GM12878 (cell line): ENCODE data around the gene NCF2. TPM values are rescaled to one million over a fixed set of nuclear protein-coding genes. Genes with fewer than 3 reads are reported as not detected.

Experiments
- ATAC-seq: fragments of 200-7000 bp; cut with Tn5 transposase; 3 replicates; pipeline ENCODE4 v1.9.1; 2020; ENCODE audit warnings: mild to moderate bottlenecking, moderate library complexity
- Bru-seq: library from RNA; stranded (reverse); fragments of 400-500 nt; gene quantifications from one replicate; lab custom pipeline; 2021; lab: Mats Ljungman, UMichigan
- BruChase-seq, 2 experiments: library from RNA; stranded (reverse); fragments of 400-500 nt; gene quantifications; one replicate each; lab custom pipeline; 2021; lab: Mats Ljungman, UMichigan
- BruUV-seq: library from RNA; stranded (reverse); fragments of 400-500 nt; replicated peaks from 2 replicates; lab custom pipeline; 2021; lab: Mats Ljungman, UMichigan
- CTCF ChIA-PET: fragments of 300-600 bp; sonication (Branson Sonifier 250); formaldehyde crosslinking; extraction: SDS; loops from one replicate; lab custom pipeline; 2021; ENCODE audit warnings: inconsistent platforms; lab: Yijun Ruan, JAX
- POLR2A ChIA-PET: fragments of 350-600 bp; formaldehyde crosslinking; extraction: SDS; loops from one replicate; lab custom pipeline; 2021; ENCODE audit warnings: inconsistent platforms; lab: Charles Lee
- RAD21 ChIA-PET: fragments of 300-600 bp; sonication (Branson Sonifier 250); formaldehyde crosslinking; loops from one replicate; lab custom pipeline; 2023; ENCODE audit warnings: antibody characterized with exemption; ENCODE audit not compliant: unreplicated experiment; lab: Charles Lee
- SMC1A ChIA-PET: fragments of 300-600 bp; sonication (Branson Sonifier 250); formaldehyde crosslinking; loops from one replicate; lab custom pipeline; 2023; ENCODE audit not compliant: unreplicated experiment, uncharacterized antibody; lab: Charles Lee
- DNase-seq: peaks from one replicate; pipeline ENCODE4 v3.0.0-alpha.2; 2011; ENCODE audit warnings: low read depth, low spot score
- FAIRE-seq: peaks from 3 replicates; lab custom pipeline; 2011; peaks lifted over from hg19 to GRCh38; lab: Jason Lieb, UNC
- H2AFZ ChIP-seq: 2 replicates; pipeline ENCODE4 v1.6.0; 2011; ENCODE audit warnings: low read depth, low read length, control low read depth; ENCODE audit not compliant: control insufficient read depth
- H3K27ac ChIP-seq: 2 replicates; pipeline ENCODE4 v1.5.1; 2011; ENCODE audit warnings: control low read depth; ENCODE audit not compliant: control insufficient read depth, insufficient read depth
- H3K27me3 ChIP-seq, 2 experiments: replicated peaks in 1 of 2; 2 replicates each; pipeline versions ENCODE4 v1.6.0 to v1.6.1; 2011; ENCODE audit warnings: low read length in 1 of 2; ENCODE audit not compliant: control insufficient read depth in 2 of 2, insufficient read depth in 2 of 2
- H3K36me3 ChIP-seq, 2 experiments: 2 replicates each; pipeline ENCODE4 v1.5.1; 2011; ENCODE audit warnings: low read length in 1 of 2; ENCODE audit not compliant: control insufficient read depth in 2 of 2, insufficient read depth in 2 of 2
- H3K4me1 ChIP-seq: 2 replicates; pipeline ENCODE4 v1.6.1; 2011; ENCODE audit warnings: mild to moderate bottlenecking, low read length, moderate library complexity, mixed read lengths; ENCODE audit not compliant: control insufficient read depth, insufficient read depth
- H3K4me2 ChIP-seq: 2 replicates; pipeline ENCODE4 v1.6.0; 2011; ENCODE audit warnings: control low read depth; ENCODE audit not compliant: control insufficient read depth, insufficient read depth
- H3K4me3 ChIP-seq: fragments of 200-600 bp; sonication (generic); 2 replicates; pipeline ENCODE4 v1.5.1; 2016
- H3K79me2 ChIP-seq: 2 replicates; pipeline ENCODE4 v1.6.0; 2011; ENCODE audit warnings: low read length; ENCODE audit not compliant: control insufficient read depth, insufficient read depth
- H3K9ac ChIP-seq: 2 replicates; pipeline ENCODE4 v1.8.0; 2011; ENCODE audit warnings: low read length, control low read depth, mixed read lengths; ENCODE audit not compliant: control insufficient read depth, insufficient read depth
- H3K9me3 ChIP-seq: replicated peaks from 3 replicates; pipeline ENCODE4 v1.5.1; 2011; ENCODE audit warnings: mild to moderate bottlenecking, low read length; ENCODE audit not compliant: control insufficient read depth, insufficient read depth
- H4K20me1 ChIP-seq: 2 replicates; pipeline ENCODE4 v1.6.0; 2011; ENCODE audit not compliant: control insufficient read depth, insufficient read depth
- ATF3 ChIP-seq: IDR thresholded peaks from 2 replicates; pipeline ENCODE4 v1.6.1; 2011; ENCODE audit warnings: low read depth, mild to moderate bottlenecking, low read length, moderate library complexity, borderline replicate concordance; ENCODE audit errors: extremely low read depth
- ATF7 ChIP-seq: fragments of 450-650 bp; IDR thresholded peaks from 2 replicates; pipeline ENCODE4 v1.6.1; 2016; ENCODE audit warnings: low read depth, mild to moderate bottlenecking
- CBX3 ChIP-seq: fragments of 200-600 bp; sonication (generic); IDR thresholded peaks from 2 replicates; pipeline ENCODE4 v1.6.1; 2016; ENCODE audit warnings: low read depth, borderline replicate concordance
- IRF3 ChIP-seq: fragments of 450-650 bp; IDR thresholded peaks from 2 replicates; pipeline ENCODE4 v1.6.1; 2014; ENCODE audit warnings: mild to moderate bottlenecking
- MTA2 ChIP-seq: fragments of 450-650 bp; IDR thresholded peaks from 2 replicates; pipeline ENCODE4 v1.6.1; 2016; ENCODE audit warnings: low read depth, mild to moderate bottlenecking, moderate library complexity
- NBN ChIP-seq: fragments of 450-650 bp; IDR thresholded peaks from 2 replicates; pipeline ENCODE4 v1.6.1; 2016
- NR2C1 ChIP-seq: fragments of 450-650 bp; IDR thresholded peaks from 2 replicates; pipeline ENCODE4 v1.6.1; 2017; ENCODE audit warnings: antibody characterized with exemption, mild to moderate bottlenecking, moderate library complexity
- RBBP5 ChIP-seq: fragments of 200-600 bp; sonication (generic); conservative IDR thresholded peaks from 2 replicates; pipeline ENCODE4 v1.6.1; 2016
- SMAD1 ChIP-seq: fragments of 450-650 bp; IDR thresholded peaks from 2 replicates; pipeline ENCODE4 v1.6.1; 2018; ENCODE audit warnings: mild to moderate bottlenecking, low read depth; ENCODE audit not compliant: partially characterized antibody
- YY1 ChIP-seq: IDR thresholded peaks from 2 replicates; pipeline ENCODE4 v1.6.1; 2011; ENCODE audit warnings: low read depth, mild to moderate bottlenecking, low read length
- ZBED1 ChIP-seq: IDR thresholded peaks from 2 replicates; pipeline ENCODE4 v1.6.1; 2016; ENCODE audit warnings: borderline replicate concordance
- WGBS: methylation state at CpG from one replicate; pipeline ENCODE4 v1.1.6; 2016; ENCODE audit warnings: low lambda C conversion rate; ENCODE audit not compliant: insufficient replicate concordance, insufficient coverage; ENCODE audit errors: missing lambda C conversion rate; 5-methylcytosine and 5-hydroxymethylcytosine counted together
- in situ Hi-C: fragments of 300-500 bp; cut with MboI; formaldehyde crosslinking; loops from 9 replicates; pipeline ENCODE4 v1.14.3; 2018; ENCODE audit warnings: mixed read lengths
- intact Hi-C: fragments of 100-400 bp; cut with micrococcal nuclease; formaldehyde crosslinking; loops from one replicate; pipeline ENCODE4 v1.14.2; 2022; ENCODE audit not compliant: unreplicated experiment
- long read RNA-seq, 2 experiments: library from polyadenylated mRNA; unstranded; transcript quantifications; one replicate each; pipeline ENCODE4 v2.0.0, GENCODE V29; 2019 to 2020
- polyA minus RNA-seq, 3 experiments: library from RNA; depleted of rRNA, polyadenylated mRNA; stranded (reverse); fragments of >200 nt; gene quantifications; 2 replicates each; pipeline ENCODE4 v1.2.3, GENCODE V29; 2011
- polyA plus RNA-seq, 11 experiments: library from polyadenylated mRNA; depleted of rRNA in 4 of 11; unstranded in 6 of 11; stranded (reverse) in 5 of 11; fragments of >200 nt; fragmentation: Nextera tagmentation in 4 of 11; fragmentation: Illumina TruSeq in 1 of 11; extraction: Ambion mirVana in 4 of 11; extraction: Trizol in 1 of 11; gene quantifications; 1 replicate in 1 of 11; 2 replicates in 10 of 11; pipeline versions ENCODE4 v1.2.1 to v1.2.3, GENCODE V29; 2011 to 2016; ENCODE audit warnings: inconsistent platforms in 2 of 11, missing spikeins in 2 of 11, low read depth in 1 of 11
- total RNA-seq, 4 experiments: library from RNA; depleted of rRNA in 3 of 4; stranded (reverse); fragments of >200 nt in 3 of 4; fragmentation: Illumina TruSeq in 1 of 4; extraction: Trizol in 1 of 4; gene quantifications; 2 replicates each; pipeline versions ENCODE4 v1.2.1 to v1.2.3, GENCODE V29; 2013 to 2021
- TF ChIP-seq, protein P1 (sequence below): IDR thresholded peaks from 2 replicates; pipeline ENCODE4 v1.6.1; 2012; ENCODE audit warnings: mild to moderate bottlenecking, low read depth, low read length

NCF2 gene
- 173 and 175 TPM in 2 replicates for total RNA-seq (2013; cell fraction: nucleolus; rRNA removed)
- total RNA-seq (2014; rRNA removed) (85.5 and 99.5 TPM in 2 replicates), total RNA-seq (2014; rRNA removed; fragmentation: Illumina TruSeq; extraction: Trizol) (95.7 and 98.4 TPM in 2 replicates), total RNA-seq (2021) (68.8 and 71.1 TPM in 2 replicates), polyA plus RNA-seq (2011; rRNA removed) (256 and 273 TPM in 2 replicates), polyA plus RNA-seq (2014; fragmentation: Illumina TruSeq; extraction: Trizol) (96.9 and 98.4 TPM in 2 replicates), polyA plus RNA-seq (2014; fragmentation: Nextera tagmentation; extraction: Ambion mirVana) (10 to 100 TPM; 31.4 to 61.2 TPM), polyA plus RNA-seq (2014; rRNA removed) (82.0 and 91.3 TPM in 2 replicates), polyA plus RNA-seq (2016; fragmentation: Nextera tagmentation; extraction: Ambion mirVana) (10 to 100 TPM; 43.4 to 49.1 TPM), polyA minus RNA-seq (2011; rRNA and poly(A)+ RNA removed) (214 and 342 TPM in 2 replicates), Bru-seq, nascent RNA (percentile 93 among the genes with signal in this experiment), BruChase-seq, experiment 1, labeled RNA remaining after a 6-hour chase (percentile 96 among the genes with signal in this experiment), BruChase-seq, experiment 2, labeled RNA remaining after a 2-hour chase (percentile 92 among the genes with signal in this experiment)
- polyA plus RNA-seq (2011; ENCODE audit: low read depth): 19.4 TPM
- 202 and 240 TPM in 2 replicates for polyA plus RNA-seq (2011; cell fraction: cytosol; rRNA removed)
- polyA plus RNA-seq (2011; cell fraction: nucleus; rRNA removed): 192 and 214 TPM in 2 replicates
- 24.9 and 29.9 TPM in 2 replicates for polyA plus RNA-seq (2012)
- 62.0 and 76.6 TPM in 2 replicates for polyA minus RNA-seq (2011; cell fraction: cytosol; rRNA and poly(A)+ RNA removed)
- 58.5 and 84.8 TPM in 2 replicates for polyA minus RNA-seq (2011; cell fraction: nucleus; rRNA and poly(A)+ RNA removed)
- long read RNA-seq, experiment 1, transcript NCF2-202 (16 exons, 2,203 nt): minor isoform, 16 of 166 reads
- long read RNA-seq, experiment 1, transcript NCF2-201 (15 exons, 2,226 nt): major isoform, 108 of 166 reads
- long read RNA-seq, experiment 1, partial matches to known transcripts: 8 of 166 reads
- long read RNA-seq, experiment 1, other reads (novel, unspliced or antisense): 34 of 166 reads
- long read RNA-seq, experiment 2, transcript NCF2-203 (14 exons, 2,276 nt): minor isoform, 6 of 1,965 reads
- long read RNA-seq, experiment 2, transcript NCF2-201 (15 exons, 2,226 nt): major isoform, 1,196 of 1,965 reads
- long read RNA-seq, experiment 2, transcript NCF2-202 (16 exons, 2,203 nt): minor isoform, 276 of 1,965 reads
- long read RNA-seq, experiment 2, partial matches to known transcripts: 169 of 1,965 reads
- long read RNA-seq, experiment 2, other reads (novel, unspliced or antisense): 318 of 1,965 reads

DNA sequence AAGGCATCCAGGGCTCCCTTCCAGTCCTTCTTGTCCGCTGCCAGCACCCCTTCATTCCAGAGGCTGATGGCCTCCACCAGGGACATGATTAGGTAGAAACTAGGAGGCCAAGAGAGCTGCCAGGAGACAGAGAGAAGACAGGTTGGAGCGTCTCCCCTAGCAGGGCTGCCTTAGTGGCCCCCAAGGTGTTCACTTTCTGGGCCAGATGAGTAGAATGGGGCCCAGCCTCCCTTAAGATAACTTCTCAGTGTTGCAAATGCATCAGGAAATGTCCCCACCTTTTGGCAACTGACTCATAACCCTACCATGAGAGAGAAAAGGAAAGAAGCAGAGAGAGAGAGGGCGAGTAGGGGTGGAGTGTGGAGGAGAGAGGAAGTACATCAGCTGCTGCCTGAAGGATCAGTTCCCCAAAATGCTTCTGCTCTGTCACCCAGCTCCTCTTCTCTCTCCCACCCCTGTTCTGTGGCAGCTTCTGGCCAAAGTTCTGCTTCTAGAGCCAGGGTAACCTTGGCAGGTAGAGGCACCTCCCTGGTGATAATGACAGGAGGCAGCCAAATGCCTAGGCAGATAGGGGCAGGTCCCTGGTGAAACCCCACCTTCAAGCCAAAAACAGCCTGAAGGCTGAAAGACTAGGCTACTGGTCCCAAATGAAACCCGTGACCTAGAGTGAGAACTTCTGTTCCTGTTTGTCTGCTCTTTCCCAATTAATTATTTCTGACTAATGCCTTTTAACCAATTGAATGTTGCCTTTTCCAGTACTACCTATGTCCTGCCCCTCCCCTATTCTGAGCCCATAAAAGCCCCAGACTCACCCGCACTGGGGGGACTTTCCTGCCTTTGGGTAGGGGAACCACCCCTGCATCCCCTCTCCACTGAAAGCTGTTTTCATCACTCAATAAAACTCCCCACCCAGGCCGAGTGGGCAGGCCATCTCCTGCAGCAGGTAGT, at the start of gene NCF2:
TSS of gene NCF2 (minus strand) at position 216 of the 948 bp plus-strand sequence. CDS start at position 86, 130 bp downstream.
- peak within 1 kb of the TSS; percentile 98 for H3K4me2 ChIP-seq
- ChIA-PET SMC1A (interaction anchor here (0.6 to 11.7 kb wide), 18 partner anchors 8 to 121 kb away, joined by 3 to 363 read pairs (median 5); partner anchors contain the start of gene APOBEC4), CTCF (interaction anchor here (0.9 to 8.9 kb wide), 10 partner anchors 9 to 323 kb away, joined by 3 to 152 read pairs (median 8); no protein-coding TSS in a partner anchor), RAD21 (interaction anchor here (0.5 to 9.5 kb wide), 14 partner anchors 11 to 554 kb away, joined by 3 to 188 read pairs (median 4); no protein-coding TSS in a partner anchor), POLR2A (interaction anchor here (0.6 to 12.1 kb wide), 13 partner anchors 8 to 284 kb away, joined by 3 to 199 read pairs (median 4); partner anchors contain the start of gene APOBEC4)
- H3K36me3 ChIP-seq: no peaks in the 10 kb centered on the region; a peak in 1 of 4 replicates
- WGBS: under 1% methylated on average over 6 of the region's 6 CpGs
- BruUV-seq: no TSS peak
- in situ Hi-C loops: no loop called here
- no peaks in the 10 kb centered on the region for H4K20me1 ChIP-seq
- H3K4me3 ChIP-seq: peak within 1 kb of the TSS; percentile 73
- H3K9me3 ChIP-seq: no peaks in the 10 kb centered on the region; the same call in 2 of the 3 replicates
- intact Hi-C loops: loop anchor here (1.0 to 5.0 kb wide), 3 partner anchors 14 to 307 kb away; no protein-coding TSS in a partner anchor
- peak within 1 kb of the TSS; percentile 95 for H3K27ac ChIP-seq
- H3K79me2 ChIP-seq: peaks cover 15% of the 10 kb centered on the region
- peak within 1 kb of the TSS; percentile 73 for H2AFZ ChIP-seq
- peak; percentile 79 for ATAC-seq
- peak; percentile 96 for DNase-seq
- H3K9ac ChIP-seq: peak within 1 kb of the TSS; percentile 79
- FAIRE-seq: peak; percentile 94
- H3K4me1 ChIP-seq: peaks cover 48% of the 10 kb centered on the region
- H3K27me3 ChIP-seq: no peaks in the 10 kb centered on the region
- TF ChIP-seq RBBP5 (no peak), ZBED1 (peak; percentile 95), IRF3 (no peak), MTA2 (peak; percentile 84), CBX3 (no peak), ATF7 (peak; percentile 89), SMAD1 (peak; percentile 71), NR2C1 (no peak), YY1 (peak; percentile 74), NBN (peak; percentile 99), ATF3 (no peak)
- TF ChIP-seq, protein P1, sequence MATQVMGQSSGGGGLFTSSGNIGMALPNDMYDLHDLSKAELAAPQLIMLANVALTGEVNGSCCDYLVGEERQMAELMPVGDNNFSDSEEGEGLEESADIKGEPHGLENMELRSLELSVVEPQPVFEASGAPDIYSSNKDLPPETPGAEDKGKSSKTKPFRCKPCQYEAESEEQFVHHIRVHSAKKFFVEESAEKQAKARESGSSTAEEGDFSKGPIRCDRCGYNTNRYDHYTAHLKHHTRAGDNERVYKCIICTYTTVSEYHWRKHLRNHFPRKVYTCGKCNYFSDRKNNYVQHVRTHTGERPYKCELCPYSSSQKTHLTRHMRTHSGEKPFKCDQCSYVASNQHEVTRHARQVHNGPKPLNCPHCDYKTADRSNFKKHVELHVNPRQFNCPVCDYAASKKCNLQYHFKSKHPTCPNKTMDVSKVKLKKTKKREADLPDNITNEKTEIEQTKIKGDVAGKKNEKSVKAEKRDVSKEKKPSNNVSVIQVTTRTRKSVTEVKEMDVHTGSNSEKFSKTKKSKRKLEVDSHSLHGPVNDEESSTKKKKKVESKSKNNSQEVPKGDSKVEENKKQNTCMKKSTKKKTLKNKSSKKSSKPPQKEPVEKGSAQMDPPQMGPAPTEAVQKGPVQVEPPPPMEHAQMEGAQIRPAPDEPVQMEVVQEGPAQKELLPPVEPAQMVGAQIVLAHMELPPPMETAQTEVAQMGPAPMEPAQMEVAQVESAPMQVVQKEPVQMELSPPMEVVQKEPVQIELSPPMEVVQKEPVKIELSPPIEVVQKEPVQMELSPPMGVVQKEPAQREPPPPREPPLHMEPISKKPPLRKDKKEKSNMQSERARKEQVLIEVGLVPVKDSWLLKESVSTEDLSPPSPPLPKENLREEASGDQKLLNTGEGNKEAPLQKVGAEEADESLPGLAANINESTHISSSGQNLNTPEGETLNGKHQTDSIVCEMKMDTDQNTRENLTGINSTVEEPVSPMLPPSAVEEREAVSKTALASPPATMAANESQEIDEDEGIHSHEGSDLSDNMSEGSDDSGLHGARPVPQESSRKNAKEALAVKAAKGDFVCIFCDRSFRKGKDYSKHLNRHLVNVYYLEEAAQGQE: peak; percentile 29; the same call in 1 of the 2 replicates
